PFSK-1 (cell line): ENCODE data around the gene COL12A1.

Source experiments
- POLR2AphosphoS5 ChIP-seq: IDR thresholded peaks from 2 replicates; pipeline ENCODE4 v1.6.1; 2012; ENCODE audit warnings: low read depth, mild to moderate bottlenecking, control low read depth, low read length, moderate library complexity
- SIN3A ChIP-seq: IDR thresholded peaks from 2 replicates; pipeline ENCODE4 v1.6.1; 2012; ENCODE audit warnings: mild to moderate bottlenecking, low read length, moderate library complexity, borderline replicate concordance; ENCODE audit not compliant: insufficient read depth

- TF ChIP-seq POLR2AphosphoS5 (no peak), SIN3A (no peak)
These were observed 3.8 kb downstream of the COL12A1 start for GRCh38 chr6:75201901-75202672.
